Fibroblast of the aortic adventitia (primary cell): ENCODE measurements around the gene SBNO2. TPM values are rescaled to one million over a fixed set of nuclear protein-coding genes. Genes with fewer than 3 reads are reported as not detected.

Experiments used
- DNase-seq: peaks from one replicate; pipeline ENCODE4 v3.0.0-alpha.2; 2010; ENCODE audit warnings: low read depth
- H3K4me3 ChIP-seq: 2 replicates; pipeline ENCODE4 v1.5.1; 2011; ENCODE audit warnings: low read depth, mild to moderate bottlenecking, control low read depth, low read length, moderate library complexity
- CTCF ChIP-seq: IDR thresholded peaks from 2 replicates; pipeline ENCODE4 v1.5.1; 2011; ENCODE audit warnings: mild to moderate bottlenecking, low read length, control low read depth, inconsistent platforms; ENCODE audit not compliant: insufficient read depth
- total RNA-seq: library from RNA; depleted of rRNA; stranded (reverse); fragments of >200 nt; gene quantifications from 2 replicates; pipeline ENCODE4 v1.2.3, GENCODE V29; 2012; ENCODE audit warnings: low replicate concordance

The SBNO2 gene
- total RNA-seq, 1 donor = 41.2 TPM

GRCh38 chr19:1150333-1151036 is 23.6 kb downstream of the SBNO2 start:
- DNase-seq = no peak
- no peak for TF ChIP-seq CTCF
- H3K4me3 ChIP-seq = no peak overlapping the region

GRCh38 chr19:1149259-1150045 is 24.6 kb downstream of the SBNO2 start:
- TF ChIP-seq CTCF = no peak
- no peak for DNase-seq
- no peak overlapping the region for H3K4me3 ChIP-seq

- no peak overlapping the region for H3K4me3 ChIP-seq
- TF ChIP-seq CTCF = no peak
- DNase-seq = no peak
These were observed 26.0 kb downstream of the SBNO2 start for GRCh38 chr19:1147934-1148549.

GRCh38 chr19:1146858-1147780 is 26.9 kb downstream of the SBNO2 start:
- DNase-seq = no peak
- H3K4me3 ChIP-seq = no peak overlapping the region
- no peak for TF ChIP-seq CTCF

GRCh38 chr19:1146412-1146699 is 27.7 kb downstream of the SBNO2 start:
- no peak for TF ChIP-seq CTCF
- no peak for DNase-seq
- no peak overlapping the region for H3K4me3 ChIP-seq

- no peak for TF ChIP-seq CTCF
- DNase-seq = no peak
- no peak overlapping the region for H3K4me3 ChIP-seq
These were observed 28.2 kb downstream of the SBNO2 start for GRCh38 chr19:1145635-1146411.
